K562 (cell line): ENCODE data around the gene NUP160. TPM values are rescaled to one million over a fixed set of nuclear protein-coding genes. Genes with fewer than 3 reads are reported as not detected.
A peak's percentile ranks its signal among the peaks of the same experiment; 100 is the strongest.

Experiments
- ATAC-seq: fragments of 200-7000 bp; cut with Tn5 transposase; 3 replicates; pipeline ENCODE4 v1.9.1; 2020; ENCODE audit warnings: moderate library complexity
- BruUV-seq: library from RNA; stranded (reverse); fragments of 400-500 nt; replicated peaks from 2 replicates; lab custom pipeline; 2021; lab: Mats Ljungman, UMichigan
- CTCF ChIA-PET: fragments of 300-600 bp; formaldehyde crosslinking; extraction: SDS; loops from one replicate; lab custom pipeline; 2021; ENCODE audit warnings: low intra/inter-chr PET ratio; lab: Yijun Ruan, JAX
- POLR2A ChIA-PET: fragments of 300-600, 350-650 bp; sonication (Branson Sonifier 250); formaldehyde crosslinking; extraction: SDS; loops from one replicate; lab custom pipeline; 2021; ENCODE audit warnings: antibody characterized with exemption, inconsistent platforms; lab: Yijun Ruan, JAX
- DNase-seq, 4 experiments: peaks; one replicate each; pipeline versions ENCODE4 v3.0.0 to v3.0.0-alpha.2; 2011 to 2018; ENCODE audit warnings: low spot score in 3 of 4, mixed read lengths in 3 of 4; ENCODE audit errors: extremely low read depth in 1 of 4
- FAIRE-seq: peaks from 2 replicates; lab custom pipeline; 2011; peaks lifted over from hg19 to GRCh38; lab: Jason Lieb, UNC
- H2AFZ ChIP-seq: 2 replicates; pipeline ENCODE4 v1.6.0; 2011; ENCODE audit warnings: low read depth, low read length, control low read depth, inconsistent platforms
- H3K27ac ChIP-seq: fragments of 200-600 bp; 3 replicates; pipeline ENCODE4 v1.8.0; 2011; ENCODE audit warnings: low read depth, mild to moderate bottlenecking, control low read depth, inconsistent platforms, low read length, moderate library complexity, mixed read lengths; ENCODE audit errors: extremely low read depth
- H3K27me3 ChIP-seq, 2 experiments: fragments of 300-600 bp in 1 of 2; 2 replicates in 1 of 2; 3 replicates in 1 of 2; pipeline versions ENCODE4 v1.6.0 to v1.8.0; 2011; ENCODE audit warnings: inconsistent platforms in 2 of 2, low read length in 2 of 2, mild to moderate bottlenecking in 1 of 2, mixed read lengths in 1 of 2, moderate library complexity in 1 of 2; ENCODE audit not compliant: control insufficient read depth in 2 of 2, insufficient read depth in 2 of 2
- H3K36me3 ChIP-seq: fragments of 300-600 bp; 3 replicates; pipeline ENCODE4 v1.8.0; 2011; ENCODE audit warnings: mild to moderate bottlenecking, low read length, inconsistent platforms; ENCODE audit not compliant: control insufficient read depth, insufficient read depth
- H3K4me1 ChIP-seq, 2 experiments: fragments of 200-600 bp in 1 of 2; replicated peaks in 1 of 2; 2 replicates in 1 of 2; 3 replicates in 1 of 2; pipeline versions ENCODE4 v1.5.1 to v1.8.0; 2011; ENCODE audit warnings: inconsistent platforms in 2 of 2, low read length in 2 of 2, mild to moderate bottlenecking in 1 of 2, mixed read lengths in 1 of 2, moderate library complexity in 1 of 2; ENCODE audit not compliant: control insufficient read depth in 2 of 2, insufficient read depth in 2 of 2
- H3K4me2 ChIP-seq: 2 replicates; pipeline ENCODE4 v1.6.1; 2011; ENCODE audit warnings: low read length, control low read depth, inconsistent platforms, mixed read lengths; ENCODE audit not compliant: insufficient read depth
- H3K4me3 ChIP-seq: fragments of 200-600 bp; sonication (generic), shearing (Covaris generic); 2 replicates; pipeline ENCODE4 v1.5.1; 2016; ENCODE audit warnings: control low read depth, inconsistent platforms
- H3K79me2 ChIP-seq: fragments of 200-600 bp; 3 replicates; pipeline ENCODE4 v1.8.0; 2011; ENCODE audit warnings: low read length, inconsistent platforms; ENCODE audit not compliant: control insufficient read depth, insufficient read depth
- H3K9ac ChIP-seq, 2 experiments: 2 replicates each; pipeline versions ENCODE4 v1.6.0 to v1.6.1; 2011; ENCODE audit warnings: low read depth in 2 of 2, low read length in 2 of 2, control low read depth in 1 of 2, inconsistent platforms in 1 of 2, mild to moderate bottlenecking in 1 of 2, mixed read lengths in 1 of 2; ENCODE audit not compliant: insufficient read depth in 1 of 2
- H3K9me1 ChIP-seq: one replicate; pipeline ENCODE4 v1.6.0; 2011; ENCODE audit warnings: inconsistent platforms, mild to moderate bottlenecking, low read length, moderate library complexity; ENCODE audit not compliant: control insufficient read depth, insufficient read depth
- H3K9me3 ChIP-seq: replicated peaks from 2 replicates; pipeline ENCODE4 v1.5.1; 2011; ENCODE audit warnings: low read depth, low read length, inconsistent platforms; ENCODE audit not compliant: control insufficient read depth, insufficient read depth
- H4K20me1 ChIP-seq: replicated peaks from 2 replicates; pipeline ENCODE4 v1.6.1; 2011; ENCODE audit warnings: low read length, inconsistent platforms, mixed read lengths; ENCODE audit not compliant: control insufficient read depth, insufficient read depth
- CSDE1 ChIP-seq, 2 experiments: fragments of 450-650 bp; IDR thresholded peaks; 2 replicates each; pipeline ENCODE4 v1.6.1; 2016; ENCODE audit warnings: mild to moderate bottlenecking in 1 of 2
- MAFG ChIP-seq: fragments of 450-650 bp; conservative IDR thresholded peaks from 2 replicates; pipeline ENCODE4 v1.6.1; 2016; ENCODE audit warnings: missing genetic modification characterization, missing compliant biosample characterization
- POLR2A ChIP-seq: fragments of 450-650 bp; conservative IDR thresholded peaks from 2 replicates; pipeline ENCODE4 v1.6.1; 2016
- SETDB1 ChIP-seq: IDR thresholded peaks from one replicate; pipeline ENCODE4 v1.6.1; 2012; ENCODE audit warnings: low read length, control low read depth, inconsistent platforms
- WGBS: fragments of 100-300 bp; shearing (Covaris generic); methylation state at CpG from one replicate; pipeline ENCODE4 v1.1.6; 2016; ENCODE audit warnings: low coverage, mixed read lengths; ENCODE audit not compliant: insufficient coverage; ENCODE audit errors: missing lambda C conversion rate; 5-methylcytosine and 5-hydroxymethylcytosine counted together
- in situ Hi-C: fragments of 300-500 bp; cut with MboI; formaldehyde crosslinking; loops from 4 replicates; pipeline ENCODE4 v1.15.0; 2018; ENCODE audit warnings: inconsistent platforms, mixed read lengths
- intact Hi-C: fragments of 100-400 bp; cut with micrococcal nuclease; formaldehyde crosslinking; loops from 2 replicates; pipeline ENCODE4 v1.14.2; 2022
- polyA plus RNA-seq, 8 experiments: library from polyadenylated mRNA; depleted of rRNA in 4 of 8; stranded (reverse) in 5 of 8; unstranded in 3 of 8; fragments of >200 nt; fragmentation: Nextera tagmentation in 2 of 8; fragmentation: Illumina TruSeq in 1 of 8; extraction: Ambion mirVana in 2 of 8; extraction: Trizol in 1 of 8; gene quantifications; 2 replicates each; pipeline versions ENCODE4 v1.2.1 to v1.2.3, GENCODE V29; 2011 to 2014; ENCODE audit warnings: inconsistent platforms in 1 of 8, missing spikeins in 1 of 8
- total RNA-seq, 7 experiments: library from RNA; depleted of rRNA in 6 of 7; stranded (reverse); fragments of >200 nt in 6 of 7; fragmentation: Illumina TruSeq in 2 of 7; extraction: Trizol in 2 of 7; gene quantifications; 2 replicates each; pipeline versions ENCODE4 v1.2.1 to v1.2.3, GENCODE V29; 2011 to 2021; ENCODE audit warnings: low replicate concordance in 1 of 7
- TF ChIP-seq, protein P1 (sequence below): IDR thresholded peaks from 2 replicates; pipeline ENCODE4 v1.6.1; 2014; ENCODE audit warnings: antibody characterized with exemption

The NUP160 gene
- total and polyA plus RNA-seq, 9 of the 15 experiments (the other 6 are each of a cell fraction or from before 2014, with no cell fraction given): 41.5 to 112 (median 65.0) TPM

- intact Hi-C loops: no loop called here
- ChIA-PET CTCF (no interaction called here), POLR2A (interaction anchor here (1.0 kb wide), 1 partner anchor 37 kb away, joined by 4 read pairs; no protein-coding TSS in a partner anchor)
- FAIRE-seq: no peak
- no peak for ATAC-seq
- H2AFZ ChIP-seq: no peak overlapping the region
- 91% methylated on average over 4 of the region's 4 CpGs for WGBS
- in situ Hi-C loops: no loop called here
- H3K9me1 ChIP-seq: peaks cover 6% of the 10 kb centered on the region
- H3K27ac ChIP-seq: no peak overlapping the region
- H3K36me3 ChIP-seq: peaks cover 88% of the 10 kb centered on the region
- DNase-seq: no peak
- H3K4me1 ChIP-seq: peaks cover 0 to 14% of the 10 kb centered on the region in 2 experiments; a peak in 4 of 5 replicates
- no peak overlapping the region for H3K4me3 ChIP-seq
- 0 out of 2 replicates have a peak, but pooled peaks cover 7% of the 10 kb centered on the region for H4K20me1 ChIP-seq
- peaks cover 64% of the 10 kb centered on the region for H3K79me2 ChIP-seq
- no peaks in the 10 kb centered on the region for H3K9me3 ChIP-seq
- TF ChIP-seq, protein P1, sequence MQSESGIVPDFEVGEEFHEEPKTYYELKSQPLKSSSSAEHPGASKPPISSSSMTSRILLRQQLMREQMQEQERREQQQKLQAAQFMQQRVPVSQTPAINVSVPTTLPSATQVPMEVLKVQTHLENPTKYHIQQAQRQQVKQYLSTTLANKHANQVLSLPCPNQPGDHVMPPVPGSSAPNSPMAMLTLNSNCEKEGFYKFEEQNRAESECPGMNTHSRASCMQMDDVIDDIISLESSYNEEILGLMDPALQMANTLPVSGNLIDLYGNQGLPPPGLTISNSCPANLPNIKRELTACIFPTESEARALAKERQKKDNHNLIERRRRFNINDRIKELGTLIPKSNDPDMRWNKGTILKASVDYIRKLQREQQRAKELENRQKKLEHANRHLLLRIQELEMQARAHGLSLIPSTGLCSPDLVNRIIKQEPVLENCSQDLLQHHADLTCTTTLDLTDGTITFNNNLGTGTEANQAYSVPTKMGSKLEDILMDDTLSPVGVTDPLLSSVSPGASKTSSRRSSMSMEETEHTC: no peak
- 0 out of 2 replicates have a peak, but pooled peaks have one; percentile 21 for TF ChIP-seq MAFG (tag)
- TF ChIP-seq, all 486 proteins: peak for 1
- no peaks in the 10 kb centered on the region for H3K27me3 ChIP-seq
- BruUV-seq: no TSS peak
- no peak overlapping the region for H3K4me2 ChIP-seq
- H3K9ac ChIP-seq: no peak overlapping the region
Observed at GRCh38 chr11:47842749-47843148, 5.4 kb downstream of the NUP160 start.

DNA sequence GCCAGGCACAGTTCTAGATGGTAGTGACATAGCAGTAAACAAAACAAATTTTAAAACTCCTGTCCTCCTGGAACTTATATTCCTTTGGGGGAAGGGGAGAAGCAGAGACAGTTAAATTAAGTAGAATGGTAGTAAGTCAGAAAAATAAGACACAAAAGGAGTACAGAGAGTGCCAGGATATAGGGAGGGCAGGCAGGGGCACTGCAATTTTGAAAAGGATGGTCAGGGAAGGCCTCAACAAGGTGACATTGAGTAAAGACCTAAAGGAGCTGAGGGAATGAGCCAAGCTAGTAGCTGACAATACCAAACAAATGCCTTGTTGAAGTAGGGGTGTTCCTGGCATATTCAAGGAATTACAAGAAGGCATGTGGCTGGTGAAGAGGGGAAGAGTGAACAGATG lies 10.2 kb downstream of the NUP160 start:
- FAIRE-seq (no peak), DNase-seq (no peak), ATAC-seq (peak; percentile 8; the same call in 2 of the 3 replicates)
- ChIA-PET POLR2A (interaction anchor here (0.6 to 0.9 kb wide), 2 partner anchors 9 to 24 kb away, joined by 3 to 4 read pairs; no protein-coding TSS in a partner anchor), CTCF (no interaction called here)
- no peaks in the 10 kb centered on the region for H3K4me1 ChIP-seq
- intact Hi-C loops: no loop called here
- no TSS peak for BruUV-seq
- TF ChIP-seq SETDB1 (no peak), POLR2A (peak; percentile 52; the same call in 1 of the 2 replicates), CSDE1 (IDR thresholded peaks at IDR 0.05) (no peak)
- H3K36me3 ChIP-seq: peaks cover 94% of the 10 kb centered on the region
- H4K20me1 ChIP-seq: no peaks in the 10 kb centered on the region
- no peak overlapping the region for H3K9ac ChIP-seq
- no peaks in the 10 kb centered on the region for H3K9me3 ChIP-seq
- H3K27me3 ChIP-seq: no peaks in the 10 kb centered on the region
- H3K27ac ChIP-seq: no peak overlapping the region; the same call in 2 of the 3 replicates
- no peaks in the 10 kb centered on the region for H3K9me1 ChIP-seq
- no peak overlapping the region for H3K4me3 ChIP-seq
- in situ Hi-C loops: no loop called here
- no peak overlapping the region for H2AFZ ChIP-seq
- no peak overlapping the region for H3K4me2 ChIP-seq
- H3K79me2 ChIP-seq: peaks cover 24% of the 10 kb centered on the region; the same call in 2 of the 3 replicates
